ENCODE data around the gene NOBOX.

DNA sequence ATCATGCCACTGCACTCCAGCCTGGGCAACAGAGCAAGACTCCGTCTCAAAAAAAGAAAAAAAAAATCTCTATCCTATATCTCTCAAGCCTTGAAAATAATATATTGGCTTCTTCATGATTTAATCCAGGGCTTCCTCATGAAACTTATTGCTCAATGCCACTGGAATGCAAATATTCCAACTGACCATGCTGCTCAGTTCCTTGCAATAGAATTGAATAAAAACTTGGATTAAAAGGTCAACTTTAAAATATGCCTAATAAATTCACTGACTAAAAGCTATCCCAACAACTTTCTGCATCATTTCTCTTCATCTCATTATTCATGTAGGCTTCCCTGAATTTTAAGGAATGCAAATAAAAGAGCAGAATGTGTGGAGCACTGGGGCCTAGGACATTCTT lies 42.1 kb upstream of the NOBOX start:
- TF ChIP-seq TAF1 (IDR thresholded peaks at IDR 0.05; ENCODE audit: borderline replicate concordance, low read depth, low read length) (no peak), POLR2A (IDR thresholded peaks at IDR 0.05; ENCODE audit: low read depth, low read length) (no peak)
